GM23338 (cell line): Measurements from ENCODE around the gene CTRB2.

Experiments
- CREB1 ChIP-seq: fragments of 250-450 bp; sonication (Bioruptor Pico); IDR thresholded peaks from 2 replicates; pipeline ENCODE4 v1.5.0; 2020; ENCODE audit warnings: low read depth, mild to moderate bottlenecking, moderate library complexity
- CTCF ChIP-seq, 2 experiments: fragments of 200-600 bp in 1 of 2; sonication (generic) in 1 of 2; conservative IDR thresholded peaks; 2 replicates each; pipeline versions ENCODE4 v1.5.1 to v1.6.1; 2016 to 2017; ENCODE audit warnings: antibody characterized with exemption in 2 of 2, low read depth in 2 of 2, mild to moderate bottlenecking in 2 of 2, moderate library complexity in 1 of 2
- EZH2 ChIP-seq: fragments of 200-600 bp; sonication (generic); IDR thresholded peaks from one replicate; pipeline ENCODE4 v1.8.0; 2017; ENCODE audit warnings: antibody characterized with exemption, mild to moderate bottlenecking, low read depth; ENCODE audit not compliant: unreplicated experiment
- EZH2phosphoT487 ChIP-seq: fragments of 200-600 bp; sonication (generic); IDR thresholded peaks from one replicate; pipeline ENCODE4 v1.8.1; 2018; ENCODE audit warnings: antibody characterized with exemption; ENCODE audit not compliant: unreplicated experiment
- JUNB ChIP-seq: IDR thresholded peaks from one replicate; pipeline ENCODE4 v1.6.1; 2016; ENCODE audit warnings: antibody characterized with exemption; ENCODE audit not compliant: unreplicated experiment
- POLR2AphosphoS5 ChIP-seq: IDR thresholded peaks from 2 replicates; pipeline ENCODE4 v1.6.1; 2016; ENCODE audit warnings: antibody characterized with exemption, low read depth
- REST ChIP-seq: IDR thresholded peaks from one replicate; pipeline ENCODE4 v1.6.1; 2018; ENCODE audit warnings: antibody characterized with exemption; ENCODE audit not compliant: unreplicated experiment
- TF ChIP-seq, protein P1 (sequence below): fragments of 250-450 bp; sonication (Bioruptor Pico); IDR thresholded peaks from 2 replicates; pipeline ENCODE4 v1.5.0; 2020; ENCODE audit warnings: mild to moderate bottlenecking, moderate library complexity

GRCh38 chr16:75252946-75253911, 46.3 kb upstream of the CTRB2 start:
- TF ChIP-seq CTCF (conservative IDR thresholded peaks at IDR 0.05; ENCODE audit: low read depth in 2 of 2), result no peak
- TF ChIP-seq EZH2phosphoT487, result no peak
- TF ChIP-seq POLR2AphosphoS5, result no peak; the same call in none of the 2 replicates
- no peak for TF ChIP-seq EZH2
- TF ChIP-seq CREB1, result peak; percentile 56; the same call in 1 of the 2 replicates
- TF ChIP-seq, protein P1, sequence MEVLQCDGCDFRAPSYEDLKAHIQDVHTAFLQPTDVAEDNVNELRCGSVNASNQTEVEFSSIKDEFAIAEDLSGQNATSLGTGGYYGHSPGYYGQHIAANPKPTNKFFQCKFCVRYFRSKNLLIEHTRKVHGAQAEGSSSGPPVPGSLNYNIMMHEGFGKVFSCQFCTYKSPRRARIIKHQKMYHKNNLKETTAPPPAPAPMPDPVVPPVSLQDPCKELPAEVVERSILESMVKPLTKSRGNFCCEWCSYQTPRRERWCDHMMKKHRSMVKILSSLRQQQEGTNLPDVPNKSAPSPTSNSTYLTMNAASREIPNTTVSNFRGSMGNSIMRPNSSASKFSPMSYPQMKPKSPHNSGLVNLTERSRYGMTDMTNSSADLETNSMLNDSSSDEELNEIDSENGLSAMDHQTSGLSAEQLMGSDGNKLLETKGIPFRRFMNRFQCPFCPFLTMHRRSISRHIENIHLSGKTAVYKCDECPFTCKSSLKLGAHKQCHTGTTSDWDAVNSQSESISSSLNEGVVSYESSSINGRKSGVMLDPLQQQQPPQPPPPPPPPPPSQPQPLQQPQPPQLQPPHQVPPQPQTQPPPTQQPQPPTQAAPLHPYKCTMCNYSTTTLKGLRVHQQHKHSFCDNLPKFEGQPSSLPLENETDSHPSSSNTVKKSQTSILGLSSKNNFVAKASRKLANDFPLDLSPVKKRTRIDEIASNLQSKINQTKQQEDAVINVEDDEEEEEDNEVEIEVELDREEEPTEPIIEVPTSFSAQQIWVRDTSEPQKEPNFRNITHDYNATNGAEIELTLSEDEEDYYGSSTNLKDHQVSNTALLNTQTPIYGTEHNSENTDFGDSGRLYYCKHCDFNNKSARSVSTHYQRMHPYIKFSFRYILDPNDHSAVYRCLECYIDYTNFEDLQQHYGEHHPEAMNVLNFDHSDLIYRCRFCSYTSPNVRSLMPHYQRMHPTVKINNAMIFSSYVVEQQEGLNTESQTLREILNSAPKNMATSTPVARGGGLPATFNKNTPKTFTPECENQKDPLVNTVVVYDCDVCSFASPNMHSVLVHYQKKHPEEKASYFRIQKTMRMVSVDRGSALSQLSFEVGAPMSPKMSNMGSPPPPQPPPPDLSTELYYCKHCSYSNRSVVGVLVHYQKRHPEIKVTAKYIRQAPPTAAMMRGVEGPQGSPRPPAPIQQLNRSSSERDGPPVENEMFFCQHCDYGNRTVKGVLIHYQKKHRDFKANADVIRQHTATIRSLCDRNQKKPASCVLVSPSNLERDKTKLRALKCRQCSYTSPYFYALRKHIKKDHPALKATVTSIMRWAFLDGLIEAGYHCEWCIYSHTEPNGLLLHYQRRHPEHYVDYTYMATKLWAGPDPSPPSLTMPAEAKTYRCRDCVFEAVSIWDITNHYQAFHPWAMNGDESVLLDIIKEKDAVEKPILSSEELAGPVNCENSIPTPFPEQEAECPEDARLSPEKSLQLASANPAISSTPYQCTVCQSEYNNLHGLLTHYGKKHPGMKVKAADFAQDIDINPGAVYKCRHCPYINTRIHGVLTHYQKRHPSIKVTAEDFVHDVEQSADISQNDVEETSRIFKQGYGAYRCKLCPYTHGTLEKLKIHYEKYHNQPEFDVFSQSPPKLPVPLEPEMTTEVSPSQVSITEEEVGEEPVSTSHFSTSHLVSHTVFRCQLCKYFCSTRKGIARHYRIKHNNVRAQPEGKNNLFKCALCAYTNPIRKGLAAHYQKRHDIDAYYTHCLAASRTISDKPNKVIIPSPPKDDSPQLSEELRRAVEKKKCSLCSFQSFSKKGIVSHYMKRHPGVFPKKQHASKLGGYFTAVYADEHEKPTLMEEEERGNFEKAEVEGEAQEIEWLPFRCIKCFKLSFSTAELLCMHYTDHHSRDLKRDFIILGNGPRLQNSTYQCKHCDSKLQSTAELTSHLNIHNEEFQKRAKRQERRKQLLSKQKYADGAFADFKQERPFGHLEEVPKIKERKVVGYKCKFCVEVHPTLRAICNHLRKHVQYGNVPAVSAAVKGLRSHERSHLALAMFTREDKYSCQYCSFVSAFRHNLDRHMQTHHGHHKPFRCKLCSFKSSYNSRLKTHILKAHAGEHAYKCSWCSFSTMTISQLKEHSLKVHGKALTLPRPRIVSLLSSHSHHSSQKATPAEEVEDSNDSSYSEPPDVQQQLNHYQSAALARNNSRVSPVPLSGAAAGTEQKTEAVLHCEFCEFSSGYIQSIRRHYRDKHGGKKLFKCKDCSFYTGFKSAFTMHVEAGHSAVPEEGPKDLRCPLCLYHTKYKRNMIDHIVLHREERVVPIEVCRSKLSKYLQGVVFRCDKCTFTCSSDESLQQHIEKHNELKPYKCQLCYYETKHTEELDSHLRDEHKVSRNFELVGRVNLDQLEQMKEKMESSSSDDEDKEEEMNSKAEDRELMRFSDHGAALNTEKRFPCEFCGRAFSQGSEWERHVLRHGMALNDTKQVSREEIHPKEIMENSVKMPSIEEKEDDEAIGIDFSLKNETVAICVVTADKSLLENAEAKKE (CRISPR knock-in tag), result peak; percentile 98
- no peak for TF ChIP-seq REST
- no peak for TF ChIP-seq JUNB
